ENCODE results near the gene ACTN4. TPM values are rescaled to one million over a fixed set of nuclear protein-coding genes. Genes with fewer than 3 reads are reported as not detected.

ACTN4 gene
- polyA plus RNA-seq, 2 of the 4 experiments (the other 2 are of a cell fraction), result 605 to 967 TPM

- TF ChIP-seq EHF (CRISPR knock-in tag; IDR thresholded peaks at IDR 0.05) (no peak), TFCP2L1 (CRISPR knock-in tag; IDR thresholded peaks at IDR 0.05) (peak; percentile 65; the same call in 1 of the 2 replicates), SMC3 (IDR thresholded peaks at IDR 0.05) (peak; percentile 97), HOXB5 (CRISPR knock-in tag; IDR thresholded peaks at IDR 0.05) (peak; percentile 83), MAX (IDR thresholded peaks at IDR 0.05) (peak; percentile 94), HOXA7 (CRISPR knock-in tag; IDR thresholded peaks at IDR 0.05) (peak; percentile 82), ATOH8 (CRISPR knock-in tag; IDR thresholded peaks at IDR 0.05; ENCODE audit: low read depth) (0 out of 2 replicates have a peak, but pooled peaks have one; percentile 53)
These were observed 82.4 kb downstream of the ACTN4 start (continued) for GRCh38 chr19:38729653-38730469.

- TF ChIP-seq KDM5A (IDR thresholded peaks at IDR 0.05), result no peak
- no peak for TF ChIP-seq RCOR1 (IDR thresholded peaks at IDR 0.05; ENCODE audit: low read depth, low read length)
- 0 out of 5 replicates have a peak, but pooled peaks of 1 of the 2 experiments have one; percentile 15 for TF ChIP-seq JUN (IDR thresholded peaks at IDR 0.05)
- no peak for TF ChIP-seq HMGXB4 (CRISPR knock-in tag; IDR thresholded peaks at IDR 0.05; ENCODE audit: borderline replicate concordance)
- TF ChIP-seq TP53 (CRISPR knock-in tag; IDR thresholded peaks at IDR 0.05), result no peak
- TF ChIP-seq MAFK (IDR thresholded peaks at IDR 0.05; ENCODE audit: partially characterized antibody), result no peak
- H3K9me3 ChIP-seq, result no peaks in the 10 kb centered on the region
- ChIA-PET POLR2A (interaction anchor here (0.6 to 1.0 kb wide), 2 partner anchors 83 to 200 kb away, joined by 3 read pairs; no protein-coding TSS in a partner anchor), CTCF (interaction anchor here (0.6 to 38.0 kb wide), 30 partner anchors 8 to 202 kb away, joined by 3 to 764 read pairs (median 4); partner anchors contain the start of genes ACTN4, ECH1, MRPS12 and SARS2)
- WGBS (ENCODE audit: missing lambda C conversion rate), result 91% methylated on average over 7 of the region's 7 CpGs
- DNase-seq (ENCODE audit: low read depth in 1 of 2, low spot score in 1 of 2), result no peak
- ATAC-seq, result no peak
- no peak for FAIRE-seq
- no peak overlapping the region for H3K4me2 ChIP-seq
- no peak overlapping the region for H3K4me3 ChIP-seq
- peaks cover 89% of the 10 kb centered on the region for H3K4me1 ChIP-seq
- H3K27ac ChIP-seq, result peak overlapping the region; percentile 16 to 84; a peak in 4 of 6 replicates
These were observed 83.0 kb downstream of the ACTN4 start for GRCh38 chr19:38730470-38730730.

- ATAC-seq (no peak), DNase-seq (ENCODE audit: low read depth in 1 of 2, low spot score in 1 of 2) (no peak), FAIRE-seq (peak; percentile 59)
- peaks cover 85% of the 10 kb centered on the region for H3K4me1 ChIP-seq
- POLR2A ChIA-PET, result interaction anchor here (1.0 kb wide), 2 partner anchors 82 to 199 kb away, joined by 3 to 5 read pairs; no protein-coding TSS in a partner anchor
- no peak overlapping the region for H3K4me2 ChIP-seq
- no peaks in the 10 kb centered on the region for H3K9me3 ChIP-seq
- no peak overlapping the region for H3K4me3 ChIP-seq
- TF ChIP-seq CBX8 (IDR thresholded peaks at IDR 0.05), result no peak
- TF ChIP-seq EP300 (IDR thresholded peaks at IDR 0.05), result no peak
- no peak for TF ChIP-seq TP53 (CRISPR knock-in tag; IDR thresholded peaks at IDR 0.05)
- TF ChIP-seq ZNF302 (CRISPR knock-in tag; IDR thresholded peaks at IDR 0.05), result no peak
- TF ChIP-seq POLR2AphosphoS2 (conservative IDR thresholded peaks at IDR 0.05; ENCODE audit: low read length), result peak; percentile 59; the same call in 1 of the 2 replicates
- no peak for TF ChIP-seq TFCP2L1 (CRISPR knock-in tag; IDR thresholded peaks at IDR 0.05)
- TF ChIP-seq PBX3 (IDR thresholded peaks at IDR 0.05), result peak; percentile 56; the same call in 1 of the 2 replicates
- peak in 1 of 2 experiments; percentile 23; a peak in 1 of 5 replicates for TF ChIP-seq JUN (IDR thresholded peaks at IDR 0.05)
- H3K27ac ChIP-seq, result peak overlapping the region; percentile 44 to 84; a peak in 4 of 6 replicates
- CTCF ChIA-PET, result interaction anchor here (0.6 to 38.0 kb wide), 20 partner anchors 9 to 199 kb away, joined by 3 to 764 read pairs (median 4); partner anchors contain the start of genes ECH1, MRPS12 and SARS2
- WGBS (ENCODE audit: missing lambda C conversion rate), result 95% methylated on average over 18 of the region's 19 CpGs
These were observed 83.5 kb downstream of the ACTN4 start for GRCh38 chr19:38730731-38731589.
